SH-SY5Y (cell line): ENCODE results near the gene TMPRSS3.

ENCODE experiments used
- GATA2 ChIP-seq: IDR thresholded peaks from 2 replicates; pipeline ENCODE4 v1.6.1; 2011; ENCODE audit warnings: mild to moderate bottlenecking, low read depth, low read length
- GATA3 ChIP-seq: IDR thresholded peaks from 2 replicates; pipeline ENCODE4 v1.6.1; 2011; ENCODE audit warnings: low read depth, mild to moderate bottlenecking, low read length, moderate library complexity

Gene TMPRSS3

DNA sequence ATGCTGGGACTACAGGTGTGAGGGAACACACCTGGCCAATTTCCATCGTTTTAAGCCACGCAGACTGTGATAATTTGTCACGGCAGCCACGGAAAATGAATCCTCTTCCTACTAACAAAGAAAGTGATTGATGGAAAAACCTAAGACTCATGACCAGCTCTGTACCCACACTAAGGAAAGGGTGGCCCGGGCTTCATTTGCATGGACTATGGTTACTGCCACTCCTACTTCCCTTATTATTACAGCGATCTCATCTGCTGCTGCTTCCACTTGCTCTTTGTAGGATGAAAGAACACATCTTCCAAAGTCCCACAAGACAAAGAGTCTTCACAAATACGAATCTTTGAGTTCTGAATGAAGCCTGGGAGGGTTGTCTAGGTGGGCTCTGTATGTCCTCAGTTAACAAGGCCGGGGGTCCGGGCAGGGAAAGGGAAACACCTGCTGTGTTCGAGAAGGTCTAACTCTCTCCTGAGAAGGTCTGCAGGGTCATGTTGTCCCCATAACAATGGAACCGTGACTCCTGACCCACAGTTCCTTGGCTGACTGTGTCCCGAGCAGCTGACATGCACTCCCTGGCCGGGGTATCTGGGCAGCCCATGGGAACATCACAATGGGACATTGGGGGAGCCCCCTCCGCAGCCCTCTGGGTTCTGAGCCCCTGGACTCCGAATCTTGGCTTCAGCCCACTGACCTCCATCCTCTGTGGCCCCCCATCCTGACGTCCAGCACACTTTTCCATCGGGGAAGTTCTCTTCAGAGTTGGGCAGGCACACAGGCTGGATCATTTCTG lies 16.2 kb downstream of the TMPRSS3 start:
- no peak for TF ChIP-seq GATA2
- TF ChIP-seq GATA3 = no peak

DNA sequence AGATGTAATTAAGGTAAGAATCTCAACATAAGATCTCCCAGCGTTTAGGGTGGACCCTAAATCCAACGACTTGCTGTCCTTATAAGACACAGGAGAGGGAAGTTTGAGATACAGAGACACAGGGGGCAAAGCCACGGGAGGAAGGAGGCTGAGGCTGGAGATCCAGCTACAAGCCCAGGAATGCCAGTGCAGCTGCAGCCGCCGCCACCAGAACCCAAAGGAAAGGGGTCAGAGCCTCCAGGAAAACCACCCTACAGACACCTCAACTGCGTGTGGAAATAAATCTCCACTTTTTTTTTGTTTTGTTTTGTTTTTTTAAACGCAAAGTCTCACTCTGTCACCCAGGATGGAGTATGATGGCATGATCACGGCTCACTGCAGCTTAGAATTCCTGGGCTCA lies 17.4 kb downstream of the TMPRSS3 start:
- no peak for TF ChIP-seq GATA2
- no peak for TF ChIP-seq GATA3

DNA sequence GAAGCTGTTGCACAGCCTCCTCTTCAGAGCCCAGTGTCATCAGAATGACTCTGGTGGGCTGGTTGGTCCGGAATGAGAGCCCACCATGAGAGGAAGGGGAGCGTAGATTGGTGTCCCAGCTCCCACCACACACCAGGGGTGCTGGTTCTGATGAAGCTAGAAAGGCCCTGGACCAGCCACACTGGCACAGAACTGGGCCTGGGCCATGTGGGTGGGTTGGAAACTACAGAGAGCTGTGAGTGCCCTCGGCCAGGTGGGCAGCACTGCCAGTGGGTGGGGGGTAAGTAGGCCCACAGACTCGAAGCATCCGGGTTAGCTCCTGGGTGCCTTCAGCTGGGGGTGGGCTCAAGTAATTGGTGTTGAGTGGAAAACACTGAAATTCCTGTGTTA lies 17.9 kb downstream of the TMPRSS3 start:
- TF ChIP-seq GATA3 = no peak
- TF ChIP-seq GATA2 = no peak

DNA sequence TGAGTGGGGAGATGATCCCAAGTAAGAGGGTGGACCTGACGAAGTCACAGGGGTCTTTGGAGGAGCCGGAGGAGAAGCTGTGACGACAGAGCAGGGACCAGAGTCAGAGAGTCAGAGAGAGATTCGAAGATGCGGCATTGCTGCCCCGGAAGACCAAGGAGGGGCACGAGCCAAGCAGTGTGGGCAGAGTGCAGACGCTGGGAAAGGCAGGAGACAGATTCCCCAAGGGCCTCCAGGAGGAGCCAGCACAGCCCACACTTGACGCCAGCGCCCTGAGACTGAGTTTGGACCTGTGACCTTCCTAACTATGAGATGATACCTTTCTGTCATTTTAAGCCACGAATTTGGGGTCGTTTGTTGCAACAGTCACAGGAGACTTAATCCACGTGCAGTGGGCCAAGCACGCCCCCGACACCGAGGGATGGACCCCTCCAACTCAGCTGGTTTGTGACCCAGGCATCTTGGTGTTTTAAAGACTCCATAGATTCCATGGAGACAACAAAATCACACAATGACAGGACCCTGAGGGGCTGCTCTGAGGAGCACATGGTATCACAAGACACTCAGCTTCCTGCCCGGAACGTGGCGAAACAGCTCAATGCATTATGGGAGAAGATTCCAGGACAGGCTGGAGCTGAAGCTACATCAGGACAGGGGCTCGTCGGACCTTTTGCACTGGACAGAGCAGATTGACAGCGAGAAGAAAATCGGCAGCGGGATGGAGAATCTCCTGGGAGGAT lies 18.5 kb downstream of the TMPRSS3 start:
- TF ChIP-seq GATA2 (no peak), GATA3 (no peak)

DNA sequence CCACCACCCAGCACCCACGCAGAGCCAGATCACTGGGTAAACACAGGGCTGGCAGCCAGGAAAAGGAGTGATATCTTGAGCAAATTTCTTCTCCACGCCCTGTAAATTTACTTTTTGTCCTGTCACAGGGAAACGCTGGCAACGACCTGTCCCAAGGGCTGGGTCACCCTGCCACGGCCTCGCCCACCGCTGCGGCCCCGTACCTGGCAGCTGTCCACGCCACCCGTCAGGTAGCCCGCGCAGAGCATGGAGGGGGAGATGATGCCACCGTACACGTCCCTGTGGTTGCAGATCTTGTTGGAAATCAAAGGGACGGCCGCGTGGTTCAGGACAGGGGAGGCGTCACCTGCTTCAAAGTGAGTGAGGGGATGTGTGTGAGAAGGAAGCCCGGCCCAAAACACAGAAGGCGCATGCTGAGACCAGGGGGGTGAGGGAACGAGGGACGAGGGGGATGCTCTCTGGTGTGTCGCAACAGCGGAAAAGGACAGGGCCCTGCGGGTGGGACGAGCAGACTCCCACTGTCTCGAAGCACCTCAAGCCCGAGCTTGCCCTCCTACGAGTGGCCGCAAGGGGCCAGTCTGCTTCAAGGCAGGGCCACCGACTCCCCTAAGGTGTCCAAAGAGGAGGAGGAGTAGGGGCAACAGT lies 19.4 kb downstream of the TMPRSS3 start:
- TF ChIP-seq GATA2 = no peak
- no peak for TF ChIP-seq GATA3

DNA sequence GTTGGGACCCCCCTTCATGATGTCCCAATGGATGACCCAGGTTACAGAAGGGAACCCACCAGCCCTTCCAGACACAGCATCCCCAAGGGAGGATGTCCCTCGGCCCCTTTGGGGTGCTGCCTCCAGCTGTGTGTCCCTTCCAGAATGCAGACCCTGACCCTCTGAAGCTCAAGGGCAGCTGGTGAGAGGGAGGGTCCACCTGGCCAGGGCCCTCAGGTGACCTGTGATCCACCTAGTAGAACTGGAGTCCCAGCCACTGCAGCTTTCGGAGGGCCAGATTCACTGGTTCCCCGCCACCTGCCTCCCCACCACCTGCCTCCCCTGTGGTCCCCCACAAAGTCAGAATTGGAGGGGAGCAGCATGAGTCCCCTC lies 19.9 kb downstream of the TMPRSS3 start:
- no peak for TF ChIP-seq GATA3
- no peak for TF ChIP-seq GATA2

DNA sequence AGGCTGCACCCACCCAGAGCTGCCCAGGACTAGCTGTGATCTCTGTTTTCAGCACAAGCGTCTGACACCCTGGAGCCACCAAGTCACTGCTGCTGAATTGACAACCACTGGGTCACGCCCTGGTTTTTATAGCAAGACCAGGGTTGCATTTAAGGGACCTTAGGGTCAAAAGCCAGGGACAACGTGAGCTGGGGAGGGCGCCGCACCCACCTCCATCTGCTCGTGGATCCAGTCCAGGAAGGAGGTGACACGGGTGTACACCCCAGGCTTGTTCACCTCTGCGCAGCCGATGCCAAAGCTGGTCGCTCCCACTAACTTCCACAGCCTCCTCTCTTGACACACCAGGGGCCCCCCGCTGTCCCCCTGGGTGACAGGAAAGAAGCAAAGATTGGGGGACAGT lies 20.3 kb downstream of the TMPRSS3 start:
- TF ChIP-seq GATA2 (no peak), GATA3 (no peak)

DNA sequence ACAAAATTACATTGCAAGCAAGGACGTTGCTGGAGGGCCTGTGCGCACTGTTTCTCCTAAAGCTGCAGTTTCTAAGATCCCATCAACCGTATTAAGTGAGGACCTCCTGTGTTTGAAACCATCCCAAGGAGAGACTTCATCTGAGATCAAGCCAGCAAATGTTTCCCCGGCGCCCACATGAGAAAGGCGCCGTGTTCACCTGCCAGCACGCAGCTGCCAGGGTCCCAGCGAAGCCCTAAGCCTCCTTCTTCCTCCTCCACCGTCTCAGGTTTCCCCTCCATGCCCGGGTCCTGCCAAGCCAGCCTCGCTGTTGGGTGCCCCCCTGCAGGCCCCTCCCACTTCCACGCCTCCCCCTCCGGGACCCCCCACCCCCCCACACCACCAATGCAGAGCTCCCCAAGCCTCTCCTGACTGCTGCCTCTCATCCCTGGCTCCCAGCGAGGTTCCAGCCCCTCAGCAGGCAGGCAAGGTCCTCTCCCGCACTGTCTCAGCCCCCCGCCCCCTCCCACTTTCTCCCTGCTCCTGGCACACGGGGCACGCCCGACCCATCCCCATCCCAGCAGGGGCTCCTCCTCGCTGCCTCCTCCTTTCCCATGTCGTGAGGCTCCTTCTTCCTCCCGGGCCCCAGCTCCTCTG lies 20.9 kb downstream of the TMPRSS3 start:
- no peak for TF ChIP-seq GATA2
- no peak for TF ChIP-seq GATA3

DNA sequence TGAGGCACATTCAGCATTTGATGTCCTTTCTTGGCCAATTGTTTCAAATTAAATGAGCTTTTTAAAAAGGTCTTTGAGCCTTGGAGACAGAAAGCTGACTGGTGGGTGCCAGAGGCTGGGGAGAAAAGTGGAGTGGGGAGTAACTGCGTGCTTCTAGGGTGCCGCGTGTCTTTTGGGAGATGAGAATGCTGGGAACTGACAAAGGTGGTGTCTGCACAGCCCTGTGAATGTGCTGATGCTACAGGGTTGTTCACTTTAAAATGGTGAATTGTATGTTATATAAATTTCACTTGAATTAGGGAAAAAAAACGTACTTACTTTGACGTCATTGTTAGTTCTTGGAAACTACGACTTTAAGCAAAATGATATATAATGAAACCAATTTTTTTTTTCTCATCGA lies 21.4 kb downstream of the TMPRSS3 start:
- TF ChIP-seq GATA2 (no peak), GATA3 (no peak)

DNA sequence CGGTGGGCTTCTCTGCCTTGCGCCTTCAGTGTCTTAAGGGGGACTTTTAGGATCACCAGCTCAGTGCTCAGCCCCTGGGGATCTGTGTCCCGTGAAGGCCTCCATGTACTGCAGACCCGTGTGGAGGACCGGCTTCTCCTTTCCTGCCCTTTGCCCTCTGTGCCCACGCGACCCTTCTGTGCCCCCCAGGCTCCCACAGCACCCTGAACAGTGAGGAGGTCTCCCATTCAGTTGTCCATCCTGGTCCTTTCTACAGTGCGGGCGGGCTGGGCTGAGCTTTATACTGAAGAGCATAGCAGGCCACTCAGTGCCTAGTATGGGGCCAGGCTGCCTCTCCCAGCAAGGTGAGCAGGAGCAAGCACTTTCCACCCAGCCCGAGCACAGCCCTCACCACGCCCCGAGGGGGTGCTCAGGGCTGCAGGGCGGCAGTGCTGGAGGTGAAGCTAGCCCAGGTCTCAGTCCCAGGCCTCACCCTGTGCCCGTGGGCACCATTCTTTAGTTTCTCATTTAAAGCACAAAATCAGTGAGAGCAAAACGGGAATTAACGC lies 21.9 kb downstream of the TMPRSS3 start:
- no peak for TF ChIP-seq GATA3
- TF ChIP-seq GATA2 = no peak

DNA sequence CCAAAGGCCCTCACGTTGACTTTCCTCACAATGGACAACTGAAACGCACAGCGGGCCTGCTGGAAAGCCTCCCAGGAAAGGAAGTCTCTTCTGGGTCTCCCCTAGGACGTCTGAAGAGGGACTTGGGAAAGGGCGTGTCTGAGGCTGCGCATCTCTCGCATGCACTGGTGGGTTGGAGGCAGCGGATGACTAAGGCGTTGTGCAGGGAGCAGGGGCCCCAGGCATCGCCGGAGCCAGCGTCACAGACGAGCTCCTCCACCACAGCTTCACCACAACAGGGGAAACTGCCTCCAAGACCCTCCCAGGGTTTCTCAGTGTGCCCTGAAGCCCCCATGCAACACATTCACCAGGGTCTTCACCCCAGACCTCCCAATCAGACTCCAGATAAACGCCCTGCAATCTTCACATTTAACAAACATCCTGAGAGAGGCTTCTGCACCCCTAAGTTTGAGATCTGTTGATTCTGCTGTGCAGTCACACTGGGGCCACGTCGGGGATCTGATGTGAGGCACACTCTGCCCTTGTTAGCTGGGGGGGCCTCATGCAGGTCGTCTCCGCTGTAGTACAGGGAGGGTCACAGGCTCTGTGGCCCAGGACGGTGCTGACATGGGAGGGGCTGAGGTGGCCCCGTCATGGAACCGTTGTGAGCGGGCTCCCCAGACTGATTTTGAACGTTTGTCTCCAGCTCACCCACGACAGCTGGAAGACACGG lies 22.5 kb downstream of the TMPRSS3 start:
- TF ChIP-seq GATA2 = no peak
- no peak for TF ChIP-seq GATA3

DNA sequence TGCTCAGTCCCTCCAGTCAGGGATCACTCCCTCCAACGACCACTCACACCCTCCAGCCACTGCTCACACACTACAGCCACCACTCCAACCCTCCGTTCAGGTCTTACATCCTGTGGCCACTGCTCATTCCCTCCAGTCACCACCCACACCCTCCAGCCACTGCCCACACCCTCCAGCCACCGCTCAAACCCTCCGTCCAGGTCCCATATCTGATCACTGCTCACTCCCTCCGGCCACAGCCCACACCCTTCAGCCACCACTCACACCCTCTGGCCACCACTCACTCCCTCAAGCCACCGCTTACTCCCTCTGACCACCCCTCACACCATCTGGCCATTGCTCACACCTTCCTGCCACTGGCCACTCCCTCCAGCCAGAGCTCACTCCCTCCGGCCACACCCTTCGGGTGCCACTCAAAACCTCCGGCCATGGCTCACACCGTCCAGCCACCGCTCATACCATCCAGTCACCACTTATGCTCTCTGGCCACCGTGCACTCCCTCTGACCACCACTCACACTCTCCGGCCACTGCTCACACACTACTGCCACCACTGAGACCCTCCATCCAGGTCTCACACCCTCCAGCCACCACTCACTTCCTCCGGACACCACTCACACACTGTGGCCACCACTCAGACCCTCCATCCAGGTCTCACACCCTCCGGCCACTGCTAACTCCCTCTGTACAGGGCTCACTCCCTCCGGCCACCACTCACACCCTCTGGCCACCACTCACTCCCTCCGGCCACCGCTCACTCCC lies 24.8 kb downstream of the TMPRSS3 start:
- TF ChIP-seq GATA2 (no peak), GATA3 (no peak)

DNA sequence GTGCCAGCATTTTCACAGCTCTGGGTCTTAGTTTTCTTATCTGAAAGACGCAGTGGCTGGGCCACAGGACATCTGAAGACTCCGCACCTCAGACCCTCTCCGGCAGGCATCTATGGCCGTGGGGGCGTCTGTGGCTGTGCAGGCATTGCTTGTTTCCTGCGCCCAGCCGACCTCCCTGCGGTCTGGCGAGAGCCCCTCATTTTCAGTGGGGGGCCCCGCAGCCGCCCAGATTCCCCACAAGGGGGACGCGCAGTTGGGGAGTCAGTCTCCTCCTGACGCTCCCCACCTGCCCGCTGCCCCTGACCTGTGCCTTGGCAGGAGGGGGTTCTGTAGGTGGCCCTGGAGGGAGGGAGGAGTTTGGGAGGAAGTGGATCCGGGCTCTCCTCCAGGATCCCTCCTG lies 26.0 kb downstream of the TMPRSS3 start:
- TF ChIP-seq GATA3 = no peak
- TF ChIP-seq GATA2 = no peak
